H1 (cell line): ENCODE results near the gene IFNA2. TPM values are rescaled to one million over a fixed set of nuclear protein-coding genes. Genes with fewer than 3 reads are reported as not detected.

ENCODE experiments used
- CTCF ChIA-PET: fragments of 300-600 bp; sonication (Branson Sonifier 250); formaldehyde crosslinking; loops from one replicate; lab custom pipeline; 2021; ENCODE audit not compliant: partially characterized antibody; lab: Charles Lee
- POLR2A ChIA-PET: fragments of 300-600 bp; sonication (Branson Sonifier 250); formaldehyde crosslinking; loops from one replicate; lab custom pipeline; 2021; ENCODE audit warnings: inconsistent platforms; ENCODE audit not compliant: partially characterized antibody; lab: Charles Lee
- DNase-seq, 2 experiments: peaks; one replicate each; pipeline versions ENCODE4 v3.0.0 to v3.0.0-alpha.2; 2010 to 2022; ENCODE audit warnings: low spot score in 2 of 2, low read depth in 1 of 2, mixed read lengths in 1 of 2
- FAIRE-seq: peaks from 2 replicates; lab custom pipeline; 2011; peaks lifted over from hg19 to GRCh38; lab: Jason Lieb, UNC
- H2AFZ ChIP-seq: 2 replicates; pipeline ENCODE4 v1.8.1; 2012; ENCODE audit warnings: low read length, inconsistent platforms
- H2AK5ac ChIP-seq: 2 replicates; pipeline ENCODE4 v1.6.1; 2013; ENCODE audit warnings: low read depth, low read length
- H2BK120ac ChIP-seq: replicated peaks from 2 replicates; pipeline ENCODE3; 2013; ENCODE audit warnings: low read depth, low read length, inconsistent platforms
- H2BK12ac ChIP-seq: 2 replicates; pipeline ENCODE4 v1.6.1; 2013; ENCODE audit warnings: low read depth, low read length
- H2BK15ac ChIP-seq: 2 replicates; pipeline ENCODE4 v1.6.1; 2013; ENCODE audit warnings: low read length
- H2BK20ac ChIP-seq: 2 replicates; pipeline ENCODE4 v1.6.1; 2013; ENCODE audit warnings: low read length
- H2BK5ac ChIP-seq: 2 replicates; pipeline ENCODE4 v1.6.1; 2013; ENCODE audit warnings: low read depth, low read length
- H3K14ac ChIP-seq: 2 replicates; pipeline ENCODE4 v1.6.1; 2013; ENCODE audit warnings: inconsistent platforms; ENCODE audit not compliant: insufficient read length
- H3K18ac ChIP-seq: 2 replicates; pipeline ENCODE4 v1.6.1; 2013; ENCODE audit warnings: low read length; ENCODE audit errors: extremely low read depth
- H3K23ac ChIP-seq: 2 replicates; pipeline ENCODE4 v1.6.1; 2013; ENCODE audit warnings: inconsistent platforms; ENCODE audit not compliant: insufficient read length
- H3K23me2 ChIP-seq: 2 replicates; pipeline ENCODE4 v1.6.1; 2013; ENCODE audit warnings: low read depth, low read length
- H3K27ac ChIP-seq: 2 replicates; pipeline ENCODE4 v1.6.1; 2011; ENCODE audit warnings: low read depth, low read length, inconsistent platforms
- H3K27me3 ChIP-seq, 4 experiments: replicated peaks in 1 of 4; 1 replicate in 1 of 4; 2 replicates in 3 of 4; pipeline versions ENCODE4 v1.6.1 to v1.8.1; 2011 to 2013; ENCODE audit warnings: low read length in 3 of 4, mild to moderate bottlenecking in 3 of 4, inconsistent platforms in 2 of 4, mixed read lengths in 2 of 4, moderate library complexity in 1 of 4; ENCODE audit not compliant: control insufficient read depth in 3 of 4, insufficient read depth in 3 of 4; ENCODE audit errors: extremely low read depth in 1 of 4
- H3K36me3 ChIP-seq, 4 experiments: 2 replicates each; pipeline versions ENCODE4 v1.6.1 to v1.8.1; 2011 to 2013; ENCODE audit warnings: mild to moderate bottlenecking in 4 of 4, low read length in 3 of 4, moderate library complexity in 2 of 4, control low read depth in 1 of 4, inconsistent platforms in 1 of 4; ENCODE audit not compliant: insufficient read depth in 4 of 4, control insufficient read depth in 2 of 4
- H3K4ac ChIP-seq: replicated peaks from 2 replicates; pipeline ENCODE3; 2013; ENCODE audit warnings: low read length, low read depth, mixed read lengths, inconsistent platforms; ENCODE audit not compliant: insufficient read length
- H3K4me1 ChIP-seq, 4 experiments: replicated peaks in 1 of 4; 1 replicate in 1 of 4; 2 replicates in 3 of 4; pipeline versions ENCODE4 v1.6.1 to v1.8.1; 2011 to 2013; ENCODE audit warnings: low read length in 3 of 4, inconsistent platforms in 2 of 4, mixed read lengths in 1 of 4; ENCODE audit not compliant: insufficient read depth in 4 of 4, control insufficient read depth in 3 of 4
- H3K4me2 ChIP-seq, 2 experiments: 2 replicates each; pipeline versions ENCODE4 v1.6.1 to v1.8.1; 2011 to 2013; ENCODE audit warnings: low read depth in 2 of 2, low read length in 2 of 2, control low read depth in 1 of 2, inconsistent platforms in 1 of 2, mild to moderate bottlenecking in 1 of 2; ENCODE audit not compliant: insufficient read depth in 1 of 2
- H3K4me3 ChIP-seq, 4 experiments: fragments of 200-600, 300-600 bp in 1 of 4; sonication (generic), shearing (Covaris generic), sonication (Bioruptor Twin) in 1 of 4; 2 replicates each; pipeline versions ENCODE4 v1.5.1 to v1.8.1; 2011 to 2016; ENCODE audit warnings: low read length in 4 of 4, low read depth in 3 of 4, control low read depth in 2 of 4, inconsistent platforms in 2 of 4, mild to moderate bottlenecking in 2 of 4, mixed read lengths in 1 of 4, moderate library complexity in 1 of 4; ENCODE audit not compliant: insufficient read depth in 2 of 4; ENCODE audit errors: extremely low read depth in 1 of 4
- H3K56ac ChIP-seq: replicated peaks from 2 replicates; pipeline ENCODE3; 2013; ENCODE audit warnings: low read depth, mild to moderate bottlenecking, mixed read lengths, low read length, inconsistent platforms; ENCODE audit not compliant: insufficient read length
- H3K79me1 ChIP-seq: 2 replicates; pipeline ENCODE4 v1.6.1; 2013; ENCODE audit warnings: low read depth, low read length, control low read depth
- H3K79me2 ChIP-seq, 2 experiments: 2 replicates each; pipeline versions ENCODE4 v1.6.1 to v1.8.1; 2012 to 2013; ENCODE audit warnings: low read length in 2 of 2, mild to moderate bottlenecking in 2 of 2, inconsistent platforms in 1 of 2; ENCODE audit not compliant: insufficient read depth in 2 of 2, control insufficient read depth in 1 of 2
- H3K9ac ChIP-seq, 4 experiments: replicated peaks in 1 of 4; 1 replicate in 1 of 4; 2 replicates in 3 of 4; pipeline versions ENCODE4 v1.6.1 to v1.8.1; 2011 to 2013; ENCODE audit warnings: low read depth in 3 of 4, low read length in 3 of 4, control low read depth in 2 of 4, mild to moderate bottlenecking in 2 of 4, moderate library complexity in 2 of 4, inconsistent platforms in 1 of 4; ENCODE audit errors: extremely low read depth in 1 of 4
- H3K9me3 ChIP-seq, 2 experiments: 2 replicates each; pipeline versions ENCODE4 v1.6.1 to v1.8.1; 2012 to 2013; ENCODE audit warnings: mild to moderate bottlenecking in 2 of 2, moderate library complexity in 2 of 2, control low read depth in 1 of 2, inconsistent platforms in 1 of 2, low read depth in 1 of 2, low read length in 1 of 2, mixed read lengths in 1 of 2; ENCODE audit not compliant: insufficient read depth in 2 of 2
- H4K20me1 ChIP-seq, 2 experiments: replicated peaks in 1 of 2; 2 replicates each; pipeline versions ENCODE3 to v1.8.1; 2011 to 2013; ENCODE audit warnings: inconsistent platforms in 2 of 2, low read length in 2 of 2, mild to moderate bottlenecking in 1 of 2; ENCODE audit not compliant: insufficient read depth in 2 of 2, control insufficient read depth in 1 of 2
- H4K5ac ChIP-seq: 2 replicates; pipeline ENCODE4 v1.6.1; 2013; ENCODE audit warnings: low read length, low read depth, mixed read lengths, inconsistent platforms; ENCODE audit not compliant: insufficient read length
- H4K8ac ChIP-seq: 2 replicates; pipeline ENCODE4 v1.8.0; 2013; ENCODE audit warnings: mild to moderate bottlenecking, moderate library complexity, low read length, inconsistent platforms; ENCODE audit not compliant: insufficient read depth; ENCODE audit errors: extremely low read depth
- H4K91ac ChIP-seq: replicated peaks from 2 replicates; pipeline ENCODE3; 2013; ENCODE audit warnings: low read length, mixed read lengths, inconsistent platforms; ENCODE audit not compliant: insufficient read length
- BACH1 ChIP-seq: IDR thresholded peaks from 2 replicates; pipeline ENCODE4 v1.6.1; 2012; ENCODE audit warnings: low read length, improper control_type of control experiment
- CBX5 ChIP-seq: fragments of 300-800, 300-1000 bp; sonication (generic); IDR thresholded peaks from 2 replicates; pipeline ENCODE4 v1.7.1; 2016; ENCODE audit warnings: antibody characterized with exemption, low read length, low read depth
- CBX8 ChIP-seq: fragments of 300-800, 300-1000 bp; sonication (generic); IDR thresholded peaks from 2 replicates; pipeline ENCODE4 v1.7.1; 2016; ENCODE audit warnings: low read depth, low read length, borderline replicate concordance
- CEBPB ChIP-seq: IDR thresholded peaks from 2 replicates; pipeline ENCODE4 v1.6.1; 2012; ENCODE audit warnings: low read depth, low read length
- CHD1 ChIP-seq: IDR thresholded peaks from 2 replicates; pipeline ENCODE4 v1.6.1; 2012; ENCODE audit warnings: low read depth, low read length, improper control_type of control experiment
- CREB1 ChIP-seq: IDR thresholded peaks from 2 replicates; pipeline ENCODE4 v1.6.1; 2012; ENCODE audit warnings: inconsistent platforms
- EGR1 ChIP-seq: IDR thresholded peaks from 2 replicates; pipeline ENCODE4 v1.6.1; 2011; ENCODE audit warnings: low read depth, low read length, borderline replicate concordance
- HDAC2 ChIP-seq, 2 experiments: fragments of 300-600 bp in 1 of 2; sonication (generic) in 1 of 2; IDR thresholded peaks; 2 replicates each; pipeline ENCODE4 v1.6.1; 2011 to 2012; ENCODE audit warnings: low read depth in 2 of 2, low read length in 2 of 2, mild to moderate bottlenecking in 2 of 2, moderate library complexity in 2 of 2, borderline replicate concordance in 1 of 2, inconsistent platforms in 1 of 2
- KDM1A ChIP-seq: fragments of 200-600, 300-600 bp; sonication (generic); IDR thresholded peaks from 2 replicates; pipeline ENCODE4 v1.7.1; 2016; ENCODE audit warnings: mild to moderate bottlenecking, low read length, borderline replicate concordance
- POLR2AphosphoS5 ChIP-seq: IDR thresholded peaks from 2 replicates; pipeline ENCODE4 v1.6.1; 2011; ENCODE audit warnings: low read depth, low read length
- SIX5 ChIP-seq: IDR thresholded peaks from 2 replicates; pipeline ENCODE4 v1.6.1; 2011; ENCODE audit warnings: mild to moderate bottlenecking, low read depth, low read length
- SP4 ChIP-seq: IDR thresholded peaks from 2 replicates; pipeline ENCODE4 v1.6.1; 2012; ENCODE audit warnings: low read length, inconsistent platforms
- ZNF274 ChIP-seq: IDR thresholded peaks from 2 replicates; pipeline ENCODE4 v1.7.0; 2012; ENCODE audit warnings: low read length, borderline replicate concordance; ENCODE audit errors: extremely low read depth
- WGBS, 2 experiments: shearing (Covaris generic) in 1 of 2; methylation state at CpG; one replicate each; pipeline versions ENCODE4 v1.1.6 to v1.1.7; 2013 to 2015; ENCODE audit warnings: low lambda C conversion rate in 2 of 2, mixed read lengths in 2 of 2, inconsistent platforms in 1 of 2, low coverage in 1 of 2, missing lambda C conversion rate in 1 of 2; ENCODE audit not compliant: insufficient replicate concordance in 2 of 2, insufficient coverage in 1 of 2, insufficient read length in 1 of 2; ENCODE audit errors: extremely low coverage in 1 of 2, missing lambda C conversion rate in 1 of 2; 5-methylcytosine and 5-hydroxymethylcytosine counted together
- polyA plus RNA-seq, 7 experiments: library from polyadenylated mRNA; depleted of rRNA in 3 of 7; stranded (reverse) in 5 of 7; unstranded in 2 of 7; fragments of >200 nt in 5 of 7; fragments of 200-250 nt in 2 of 7; gene quantifications; 1 replicate in 5 of 7; 2 replicates in 1 of 7; 4 replicates in 1 of 7; pipeline versions ENCODE4 v1.2.1 to v1.2.3, GENCODE V29; 2011 to 2013; ENCODE audit warnings: missing spikeins in 2 of 7, mixed read lengths in 2 of 7
- total RNA-seq: library from RNA; stranded (reverse); fragmentation: NEBNext Ultra II Directional; extraction: Animal tissue kit (Norgen Biotek cat#: 25700); gene quantifications from 2 replicates; pipeline ENCODE4 v1.2.1, GENCODE V29; 2021
- TF ChIP-seq, protein P1 (sequence below): IDR thresholded peaks from 2 replicates; pipeline ENCODE4 v1.6.1; 2011; ENCODE audit warnings: low read length, improper control_type of control experiment

The IFNA2 gene
- total and polyA plus RNA-seq, 2 of the 8 experiments (the other 6 are each of a cell fraction or from before 2014, with no cell fraction given), result not detected

DNA sequence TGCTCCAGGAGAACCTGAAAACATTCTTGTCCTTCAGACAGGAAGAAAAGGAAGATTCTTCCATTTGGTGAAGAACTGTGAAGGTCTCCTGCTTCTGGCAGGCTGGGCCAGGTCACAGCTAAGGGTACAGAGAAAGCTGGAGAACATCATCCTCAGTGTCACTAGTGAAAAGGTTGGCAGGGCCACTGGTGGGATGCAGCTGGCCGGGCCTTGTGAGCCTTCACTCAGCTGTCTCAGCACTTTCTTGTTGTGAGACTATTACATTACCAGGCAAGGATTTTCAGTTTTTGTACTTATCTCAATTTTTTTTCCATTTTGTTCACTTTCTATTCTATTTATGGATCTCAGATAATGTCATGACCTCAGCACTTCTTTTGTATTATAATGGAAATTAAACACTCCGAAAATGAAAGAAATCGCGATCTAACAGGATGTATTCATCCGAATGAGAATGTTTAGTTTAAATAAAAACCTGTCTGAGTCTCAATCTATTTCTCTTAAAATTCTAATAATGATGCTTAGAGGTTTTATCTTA is 13.8 kb upstream of the IFNA2 start:
- FAIRE-seq (no peak), DNase-seq (no peak)
- Histone ChIP-seq H4K8ac (no peak overlapping the region), H3K27me3 (peaks cover 0 to 25% (median 17%) of the 10 kb centered on the region in 4 experiments; a peak in 5 of 7 replicates), H3K4me1 (no peaks in the 10 kb centered on the region), H3K36me3 (no peaks in the 10 kb centered on the region), H2AFZ (no peak overlapping the region), H3K23me2 (no peaks in the 10 kb centered on the region; the same call in 1 of the 2 replicates), H3K4ac (no peak overlapping the region), H3K27ac (no peak overlapping the region), H3K9ac (no peak overlapping the region), H2BK120ac (no peak overlapping the region), H3K18ac (no peak overlapping the region), H3K79me2 (no peaks in the 10 kb centered on the region), H3K4me3 (no peak overlapping the region), H4K91ac (no peak overlapping the region), H4K5ac (no peak overlapping the region), H4K20me1 (no peaks in the 10 kb centered on the region), H3K79me1 (no peaks in the 10 kb centered on the region), H3K14ac (no peak overlapping the region), H2BK5ac (no peak overlapping the region), H3K4me2 (no peak overlapping the region), H3K23ac (no peak overlapping the region), H3K9me3 (no peaks in the 10 kb centered on the region), H3K56ac (no peak overlapping the region), H2BK20ac (no peak overlapping the region), H2BK12ac (no peak overlapping the region), H2AK5ac (no peak overlapping the region), H2BK15ac (no peak overlapping the region)
- CTCF ChIA-PET, result interaction anchor here (1.5 to 4.1 kb wide), 8 partner anchors 13 to 204 kb away, joined by 4 to 19 read pairs (median 6); no protein-coding TSS in a partner anchor
- POLR2A ChIA-PET, result no interaction called here
- WGBS, 2 experiments, result 91% methylated on average over 5 of the region's 5 CpGs; no CpG with 5 or more reads in 1 of the 2 experiments
- TF ChIP-seq SIX5 (no peak), HDAC2 (IDR thresholded peaks at IDR 0.05; ENCODE audit: borderline replicate concordance in 1 of 2, low read depth in 2 of 2, low read length in 2 of 2) (no peak), EGR1 (no peak), CHD1 (no peak), KDM1A (no peak), CBX8 (no peak), BACH1 (no peak), CREB1 (no peak), CEBPB (no peak), ZNF274 (no peak), POLR2AphosphoS5 (no peak), CBX5 (no peak), SP4 (no peak)
- TF ChIP-seq, protein P1, sequence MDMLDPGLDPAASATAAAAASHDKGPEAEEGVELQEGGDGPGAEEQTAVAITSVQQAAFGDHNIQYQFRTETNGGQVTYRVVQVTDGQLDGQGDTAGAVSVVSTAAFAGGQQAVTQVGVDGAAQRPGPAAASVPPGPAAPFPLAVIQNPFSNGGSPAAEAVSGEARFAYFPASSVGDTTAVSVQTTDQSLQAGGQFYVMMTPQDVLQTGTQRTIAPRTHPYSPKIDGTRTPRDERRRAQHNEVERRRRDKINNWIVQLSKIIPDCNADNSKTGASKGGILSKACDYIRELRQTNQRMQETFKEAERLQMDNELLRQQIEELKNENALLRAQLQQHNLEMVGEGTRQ, result no peak
